ENCODE data around the gene RSRC1. TPM values are rescaled to one million over a fixed set of nuclear protein-coding genes. Genes with fewer than 3 reads are reported as not detected.

RSRC1 gene
- total and polyA plus RNA-seq, 2 donors (not counting 1 experiment from before 2014, with no cell fraction given) = 4.5 to 54.6 TPM

DNA sequence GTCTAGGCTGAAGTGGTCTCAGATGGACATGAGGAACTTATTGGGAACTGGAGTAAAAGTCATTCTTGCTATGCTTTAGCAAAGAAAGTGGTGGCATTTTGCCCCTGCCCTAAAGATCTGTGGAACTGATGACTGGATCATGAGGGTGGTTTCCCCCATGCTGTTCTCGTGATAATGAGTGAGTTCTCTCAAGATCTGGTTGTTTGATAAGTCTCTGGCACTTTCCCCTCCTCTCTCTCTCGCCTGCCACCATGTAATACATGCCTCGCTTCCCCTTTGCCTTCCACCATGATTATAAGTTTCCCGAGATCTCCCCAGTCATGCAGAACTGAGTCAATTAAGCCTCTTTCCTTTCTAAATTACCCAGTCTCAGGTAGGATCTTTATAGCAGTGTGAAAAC is 449.6 kb downstream of the RSRC1 start:
- no peak overlapping the region for H2AFZ ChIP-seq (ENCODE audit: insufficient read depth, low read depth, low read length, poor library complexity, severe bottlenecking)
- H3K79me2 ChIP-seq (ENCODE audit: control insufficient read depth, insufficient read depth, low read length) = no peaks in the 10 kb centered on the region
- H3K27ac ChIP-seq (ENCODE audit: low read length in 2 of 2) = no peak overlapping the region
- WGBS (ENCODE audit: insufficient coverage) = 82% methylated on average over 2 of the region's 4 CpGs
- H3K27me3 ChIP-seq (replicated peaks in 1 of 4; ENCODE audit: control extremely low read depth in 1 of 4, control insufficient read depth in 3 of 4, insufficient read depth in 4 of 4, low read length in 3 of 4) = peaks cover 0 to 3% (median 0%) of the 10 kb centered on the region in 4 experiments
- Mint-ChIP-seq H3K27me3 (peaks cover 18% of the 10 kb centered on the region), H3K4me3 (no peak overlapping the region), H3K9me3 (ENCODE audit: insufficient read depth) (no peaks in the 10 kb centered on the region), H3K27ac (no peak overlapping the region), H3K4me1 (no peaks in the 10 kb centered on the region)
- TF ChIP-seq, protein P1, sequence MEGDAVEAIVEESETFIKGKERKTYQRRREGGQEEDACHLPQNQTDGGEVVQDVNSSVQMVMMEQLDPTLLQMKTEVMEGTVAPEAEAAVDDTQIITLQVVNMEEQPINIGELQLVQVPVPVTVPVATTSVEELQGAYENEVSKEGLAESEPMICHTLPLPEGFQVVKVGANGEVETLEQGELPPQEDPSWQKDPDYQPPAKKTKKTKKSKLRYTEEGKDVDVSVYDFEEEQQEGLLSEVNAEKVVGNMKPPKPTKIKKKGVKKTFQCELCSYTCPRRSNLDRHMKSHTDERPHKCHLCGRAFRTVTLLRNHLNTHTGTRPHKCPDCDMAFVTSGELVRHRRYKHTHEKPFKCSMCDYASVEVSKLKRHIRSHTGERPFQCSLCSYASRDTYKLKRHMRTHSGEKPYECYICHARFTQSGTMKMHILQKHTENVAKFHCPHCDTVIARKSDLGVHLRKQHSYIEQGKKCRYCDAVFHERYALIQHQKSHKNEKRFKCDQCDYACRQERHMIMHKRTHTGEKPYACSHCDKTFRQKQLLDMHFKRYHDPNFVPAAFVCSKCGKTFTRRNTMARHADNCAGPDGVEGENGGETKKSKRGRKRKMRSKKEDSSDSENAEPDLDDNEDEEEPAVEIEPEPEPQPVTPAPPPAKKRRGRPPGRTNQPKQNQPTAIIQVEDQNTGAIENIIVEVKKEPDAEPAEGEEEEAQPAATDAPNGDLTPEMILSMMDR (IDR thresholded peaks at IDR 0.05) = no peak
- TF ChIP-seq EZH2 (IDR thresholded peaks at IDR 0.05; ENCODE audit: borderline replicate concordance, insufficient read depth, low read depth, low read length, poor library complexity, severe bottlenecking) = no peak
- ChIA-PET CTCF (no interaction called here), POLR2A (no interaction called here)
- no peaks in the 10 kb centered on the region for H4K20me1 ChIP-seq (ENCODE audit: control insufficient read depth, insufficient read depth, low read length, poor library complexity, severe bottlenecking)
- H3K9ac ChIP-seq (ENCODE audit: low read length) = no peak overlapping the region
- no peak for ATAC-seq (ENCODE audit: low read depth)
- DNase-seq = no peak
- no peaks in the 10 kb centered on the region for H3K36me3 ChIP-seq (replicated peaks in 1 of 2; ENCODE audit: control extremely low read depth in 1 of 2, control insufficient read depth in 1 of 2, extremely low read depth in 1 of 2, insufficient read depth in 2 of 2, low read length in 1 of 2)
- intact Hi-C loops (cut with micrococcal nuclease) = no loop called here
- H3K9me3 ChIP-seq (ENCODE audit: control extremely low read depth in 1 of 3, control insufficient read depth in 2 of 3, insufficient read depth in 1 of 3, low read length in 2 of 3) = peaks cover 0 to 3% (median 0%) of the 10 kb centered on the region in 3 donors
- H3K4me1 ChIP-seq (ENCODE audit: control insufficient read depth in 2 of 2, insufficient read depth in 2 of 2, low read length in 2 of 2) = no peaks in the 10 kb centered on the region
- no peak overlapping the region for H3K4me2 ChIP-seq (replicated peaks; ENCODE audit: low read depth, low read length, poor library complexity, severe bottlenecking)
- H3K4me3 ChIP-seq (ENCODE audit: control extremely low read depth in 1 of 5, extremely low read depth in 1 of 5, insufficient read depth in 1 of 5, low read depth in 2 of 5, low read length in 4 of 5) = no peak overlapping the region

DNA sequence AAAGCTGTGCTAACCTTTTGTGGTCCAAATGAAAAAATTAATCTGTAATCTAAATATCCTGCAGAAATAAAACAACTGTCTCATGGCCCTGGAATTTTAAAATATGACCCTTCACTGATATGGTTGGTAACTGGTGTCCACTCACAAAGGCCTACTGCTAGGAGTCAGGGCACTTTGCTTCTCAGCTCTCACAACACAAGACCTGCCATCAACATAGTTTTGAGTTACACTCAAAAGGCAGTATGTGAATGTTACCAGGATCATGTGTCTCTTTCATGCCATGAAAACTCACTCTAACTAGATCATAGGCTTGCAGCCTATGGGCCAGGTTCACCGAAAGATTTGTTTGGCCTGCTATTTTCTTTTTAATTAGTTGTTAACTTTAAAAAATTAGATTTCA is 451.1 kb downstream of the RSRC1 start:
- WGBS (ENCODE audit: insufficient coverage) = no CpG with 5 or more reads among the region's 1 CpG
- Histone ChIP-seq H2AFZ (ENCODE audit: insufficient read depth, low read depth, low read length, poor library complexity, severe bottlenecking) (no peak overlapping the region), H4K20me1 (ENCODE audit: control insufficient read depth, insufficient read depth, low read length, poor library complexity, severe bottlenecking) (no peaks in the 10 kb centered on the region), H3K4me1 (ENCODE audit: control insufficient read depth in 2 of 2, insufficient read depth in 2 of 2, low read length in 2 of 2) (no peaks in the 10 kb centered on the region), H3K9ac (ENCODE audit: low read length) (no peak overlapping the region), H3K9me3 (ENCODE audit: control extremely low read depth in 1 of 3, control insufficient read depth in 2 of 3, insufficient read depth in 1 of 3, low read length in 2 of 3) (peaks cover 0 to 7% (median 4%) of the 10 kb centered on the region in 3 donors), H3K27ac (ENCODE audit: low read length in 2 of 2) (no peak overlapping the region), H3K79me2 (ENCODE audit: control insufficient read depth, insufficient read depth, low read length) (no peaks in the 10 kb centered on the region), H3K36me3 (replicated peaks in 1 of 2; ENCODE audit: control extremely low read depth in 1 of 2, control insufficient read depth in 1 of 2, extremely low read depth in 1 of 2, insufficient read depth in 2 of 2, low read length in 1 of 2) (no peaks in the 10 kb centered on the region), H3K4me2 (replicated peaks; ENCODE audit: low read depth, low read length, poor library complexity, severe bottlenecking) (no peak overlapping the region), H3K27me3 (replicated peaks in 1 of 4; ENCODE audit: control extremely low read depth in 1 of 4, control insufficient read depth in 3 of 4, insufficient read depth in 4 of 4, low read length in 3 of 4) (peaks cover 0 to 3% (median 0%) of the 10 kb centered on the region in 4 experiments), H3K4me3 (ENCODE audit: control extremely low read depth in 1 of 5, extremely low read depth in 1 of 5, insufficient read depth in 1 of 5, low read depth in 2 of 5, low read length in 4 of 5) (no peak overlapping the region)
- ATAC-seq (ENCODE audit: low read depth) (no peak), DNase-seq (no peak)
- peaks cover 18% of the 10 kb centered on the region for H3K27me3 Mint-ChIP-seq
- CTCF ChIA-PET = no interaction called here
- H3K4me1 Mint-ChIP-seq = no peaks in the 10 kb centered on the region
- TF ChIP-seq, protein P1 (IDR thresholded peaks at IDR 0.05) = no peak
- no peak for TF ChIP-seq EZH2 (IDR thresholded peaks at IDR 0.05; ENCODE audit: borderline replicate concordance, insufficient read depth, low read depth, low read length, poor library complexity, severe bottlenecking)
- H3K9me3 Mint-ChIP-seq (ENCODE audit: insufficient read depth) = peaks cover 2% of the 10 kb centered on the region
- no peak overlapping the region for H3K4me3 Mint-ChIP-seq
- no peak overlapping the region for H3K27ac Mint-ChIP-seq
- intact Hi-C loops (cut with micrococcal nuclease) = no loop called here
- POLR2A ChIA-PET = no interaction called here
